GM06990 (cell line): ENCODE data around the gene ALPK3.

ENCODE experiments used
- DNase-seq: peaks from one replicate; pipeline ENCODE4 v3.0.0-alpha.2; 2011; ENCODE audit not compliant: insufficient read length; ENCODE audit errors: extremely low read depth
- H3K27me3 ChIP-seq: replicated peaks from 2 replicates; pipeline ENCODE4 v1.6.0; 2011; ENCODE audit warnings: low read length; ENCODE audit not compliant: control insufficient read depth, insufficient read depth
- H3K36me3 ChIP-seq: 2 replicates; pipeline ENCODE4 v1.5.1; 2011; ENCODE audit warnings: low read length; ENCODE audit not compliant: control insufficient read depth, insufficient read depth
- H3K4me3 ChIP-seq: replicated peaks from 2 replicates; pipeline ENCODE4 v1.5.1; 2011; ENCODE audit warnings: low read depth, mild to moderate bottlenecking, control low read depth, low read length
- CTCF ChIP-seq: IDR thresholded peaks from 2 replicates; pipeline ENCODE4 v1.5.1; 2011; ENCODE audit warnings: low read length, control low read depth, mild to moderate bottlenecking, inconsistent platforms; ENCODE audit not compliant: insufficient read depth, poor library complexity, severe bottlenecking

Gene ALPK3

GRCh38 chr15:84863565-84864443 is 46.6 kb downstream of the ALPK3 start:
- no peaks in the 10 kb centered on the region for H3K36me3 ChIP-seq
- no peak for DNase-seq
- TF ChIP-seq CTCF = no peak
- H3K4me3 ChIP-seq = no peak overlapping the region
- no peaks in the 10 kb centered on the region; the same call in none of the 2 replicates for H3K27me3 ChIP-seq

GRCh38 chr15:84864444-84864795 is 47.3 kb downstream of the ALPK3 start:
- no peak overlapping the region for H3K4me3 ChIP-seq
- no peak for DNase-seq
- H3K36me3 ChIP-seq = no peaks in the 10 kb centered on the region
- H3K27me3 ChIP-seq = no peaks in the 10 kb centered on the region; the same call in none of the 2 replicates
- TF ChIP-seq CTCF = no peak

DNA sequence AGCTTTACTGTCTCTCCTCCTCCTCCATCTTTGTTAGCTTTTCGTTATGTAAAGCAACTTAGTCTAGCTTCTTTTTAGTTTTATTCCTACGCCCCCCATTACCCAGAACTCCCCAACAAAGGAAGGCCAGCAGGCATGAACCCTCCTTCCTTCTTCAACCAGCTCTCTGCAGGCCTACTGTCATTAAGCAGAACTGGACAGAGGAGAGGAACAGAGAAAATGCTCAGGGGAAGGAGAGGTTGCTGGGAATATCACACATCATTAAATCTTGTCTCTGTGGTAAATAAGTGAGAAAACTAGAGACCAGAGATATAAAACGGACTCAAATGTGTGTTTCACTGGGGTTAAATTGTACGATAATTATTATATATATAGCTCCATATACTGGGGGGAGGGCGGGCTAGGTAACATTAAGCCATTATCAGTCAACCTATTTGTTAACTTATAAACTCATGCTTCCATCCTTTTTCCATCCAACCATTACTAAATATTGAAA is 48.0 kb downstream of the ALPK3 start:
- H3K36me3 ChIP-seq = no peaks in the 10 kb centered on the region
- no peaks in the 10 kb centered on the region; the same call in none of the 2 replicates for H3K27me3 ChIP-seq
- TF ChIP-seq CTCF = no peak
- no peak for DNase-seq
- no peak overlapping the region for H3K4me3 ChIP-seq

GRCh38 chr15:84868037-84868880 is 51.1 kb downstream of the ALPK3 start:
- Histone ChIP-seq H3K4me3 (no peak overlapping the region), H3K36me3 (no peaks in the 10 kb centered on the region), H3K27me3 (no peaks in the 10 kb centered on the region; the same call in none of the 2 replicates)
- TF ChIP-seq CTCF = no peak
- no peak for DNase-seq

GRCh38 chr15:84869510-84869909 is 52.4 kb downstream of the ALPK3 start:
- Histone ChIP-seq H3K36me3 (no peaks in the 10 kb centered on the region), H3K4me3 (no peak overlapping the region), H3K27me3 (no peaks in the 10 kb centered on the region; the same call in 1 of the 2 replicates)
- no peak for DNase-seq
- no peak for TF ChIP-seq CTCF
